Right lobe of liver (tissue), 6 donors: ENCODE results near the gene ALDH7A1. TPM values are rescaled to one million over a fixed set of nuclear protein-coding genes. Genes with fewer than 3 reads are reported as not detected.
"Not testable (repeated sequence)": the region's sequence is repeated elsewhere in the genome, so short reads cannot be mapped to it uniquely, and the experiment has no call there.

Experiments
- ATAC-seq, 4 donors: fragments of 200-7000 bp; cut with Tn5 transposase; one replicate each; pipeline ENCODE4 v1.9.1; 2020; ENCODE audit warnings: mild to moderate bottlenecking in 4 of 4, moderate library complexity in 4 of 4
- DNase-seq, 3 donors: peaks; one replicate each; pipeline ENCODE4 v3.0.0-alpha.2; 2020
- H3K27ac ChIP-seq, 3 donors: fragments of 200-600 bp; one replicate each; pipeline ENCODE4 v1.8.0; 2022
- H3K27me3 ChIP-seq, 2 donors: fragments of 200-600 bp; one replicate each; pipeline ENCODE4 v1.8.0; 2022
- H3K36me3 ChIP-seq, 4 donors: fragments of 200-600 bp; sonication (generic) in 1 of 4; one replicate each; pipeline versions ENCODE4 v1.5.1 to v1.8.0; 2017 to 2022; ENCODE audit warnings: control low read depth in 1 of 4
- H3K4me1 ChIP-seq, 4 donors: fragments of 200-600 bp; sonication (generic) in 1 of 4; one replicate each; pipeline versions ENCODE4 v1.5.1 to v1.8.0; 2017 to 2022; ENCODE audit warnings: control low read depth in 1 of 4
- H3K4me3 ChIP-seq, 3 donors: fragments of 200-600 bp; one replicate each; pipeline ENCODE4 v1.8.0; 2022
- H3K9me3 ChIP-seq, 4 donors: fragments of 200-600 bp; sonication (generic) in 1 of 4; one replicate each; pipeline versions ENCODE4 v1.5.1 to v1.8.0; 2017 to 2022; ENCODE audit warnings: control low read depth in 1 of 4
- POLR2A ChIP-seq: fragments of 450-650 bp; IDR thresholded peaks from one replicate; pipeline ENCODE4 v1.6.1; 2017; ENCODE audit warnings: antibody characterized with exemption, mild to moderate bottlenecking
- WGBS: methylation state at CpG from one replicate; pipeline ENCODE4 v1.1.6; 2018; ENCODE audit warnings: low coverage, low lambda C conversion rate; ENCODE audit not compliant: insufficient coverage; ENCODE audit errors: missing lambda C conversion rate; 5-methylcytosine and 5-hydroxymethylcytosine counted together
- intact Hi-C, 2 donors: fragments of 100-400 bp; cut with DNase I; formaldehyde crosslinking; loops; one replicate each; pipeline versions ENCODE4 v1.11.2 to v1.14.1; 2022
- total RNA-seq, 6 experiments: library from RNA; depleted of rRNA in 2 of 6; stranded (reverse); fragments of >200 nt in 2 of 6; fragmentation: NEBNext Ultra II Directional in 3 of 6; extraction: Animal tissue kit (Norgen Biotek cat#: 25700) in 3 of 6; gene quantifications; one replicate each; pipeline versions ENCODE4 v1.1.0 to v1.2.4, GENCODE V29; 2016 to 2023
- TF ChIP-seq, protein P1 (sequence below), 4 donors: fragments of 200-600 bp in 3 of 4; fragments of 450-650 bp in 1 of 4; IDR thresholded peaks; one replicate each; pipeline versions ENCODE4 v1.5.1 to v1.8.0; 2016 to 2022; ENCODE audit warnings: antibody characterized with exemption in 4 of 4, mild to moderate bottlenecking in 2 of 4
- donor health status: DM: no; HTN: yes; CAD: no.
- donor health status: DM: no; HTN: no; CAD: no.
- donor health status: DM: no; HTN: no; CAD: no.
- donor health status: DM: no; HTN: yes; CAD: no.
- donor health status: DM: no; HTN: yes; CAD: no.

Gene ALDH7A1
- total RNA-seq, 6 experiments from 2014 or later: 23.0 to 142 (median 96.7) TPM

DNA sequence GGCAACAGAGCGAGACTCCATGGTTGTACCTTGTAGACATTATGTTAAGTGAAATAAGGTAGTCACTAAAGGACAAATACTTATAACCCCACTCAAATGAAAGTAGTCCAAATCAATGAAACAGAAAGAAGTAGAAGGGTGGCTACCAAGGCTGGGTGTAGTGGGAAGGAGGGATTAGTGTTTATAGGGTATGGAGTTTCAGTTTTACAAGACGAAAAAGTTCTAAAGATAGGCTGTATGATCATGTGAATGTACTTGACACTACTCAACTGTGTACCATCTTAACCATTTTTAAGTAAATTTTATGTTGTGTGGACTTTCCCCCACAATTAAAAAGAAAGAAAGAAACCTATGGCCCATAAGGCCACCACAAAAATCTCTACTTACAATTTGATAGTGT lies 32.2 kb downstream of the ALDH7A1 start:
- Histone ChIP-seq H3K36me3 (peaks cover 0 to 49% (median 5%) of the 10 kb centered on the region in 4 donors), H3K27me3 (no peaks in the 10 kb centered on the region), H3K27ac (no peak overlapping the region), H3K9me3 (no peaks in the 10 kb centered on the region), H3K4me1 (peaks cover 0 to 6% (median 0%) of the 10 kb centered on the region in 4 donors), H3K4me3 (no peak overlapping the region)
- DNase-seq (no peak), ATAC-seq (no peak)
- TF ChIP-seq POLR2A: no peak
- TF ChIP-seq, protein P1, sequence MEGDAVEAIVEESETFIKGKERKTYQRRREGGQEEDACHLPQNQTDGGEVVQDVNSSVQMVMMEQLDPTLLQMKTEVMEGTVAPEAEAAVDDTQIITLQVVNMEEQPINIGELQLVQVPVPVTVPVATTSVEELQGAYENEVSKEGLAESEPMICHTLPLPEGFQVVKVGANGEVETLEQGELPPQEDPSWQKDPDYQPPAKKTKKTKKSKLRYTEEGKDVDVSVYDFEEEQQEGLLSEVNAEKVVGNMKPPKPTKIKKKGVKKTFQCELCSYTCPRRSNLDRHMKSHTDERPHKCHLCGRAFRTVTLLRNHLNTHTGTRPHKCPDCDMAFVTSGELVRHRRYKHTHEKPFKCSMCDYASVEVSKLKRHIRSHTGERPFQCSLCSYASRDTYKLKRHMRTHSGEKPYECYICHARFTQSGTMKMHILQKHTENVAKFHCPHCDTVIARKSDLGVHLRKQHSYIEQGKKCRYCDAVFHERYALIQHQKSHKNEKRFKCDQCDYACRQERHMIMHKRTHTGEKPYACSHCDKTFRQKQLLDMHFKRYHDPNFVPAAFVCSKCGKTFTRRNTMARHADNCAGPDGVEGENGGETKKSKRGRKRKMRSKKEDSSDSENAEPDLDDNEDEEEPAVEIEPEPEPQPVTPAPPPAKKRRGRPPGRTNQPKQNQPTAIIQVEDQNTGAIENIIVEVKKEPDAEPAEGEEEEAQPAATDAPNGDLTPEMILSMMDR (IDR thresholded peaks at IDR 0.05): no peak
- WGBS: 72% methylated on average over 2 of the region's 2 CpGs
- intact Hi-C loops: no loop called here

DNA sequence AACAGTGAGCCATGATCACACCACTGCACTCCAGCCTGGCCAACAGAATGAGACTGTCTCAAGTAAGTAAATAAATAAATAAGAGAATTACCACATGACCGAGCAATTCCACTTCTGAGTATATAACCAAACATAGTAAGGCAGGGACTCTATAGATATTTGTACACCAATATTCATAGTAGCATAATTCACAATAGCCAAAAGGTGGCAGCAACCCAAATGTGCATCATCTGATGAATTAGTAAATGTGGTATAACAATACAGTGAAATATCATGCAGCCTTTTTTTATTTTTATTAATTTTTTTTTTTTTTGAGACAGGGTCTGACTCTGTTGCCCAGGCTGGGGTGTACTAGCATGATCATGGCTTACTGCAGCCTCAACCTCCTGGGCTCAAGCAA lies 33.1 kb downstream of the ALDH7A1 start:
- Histone ChIP-seq H3K4me3 (no peak overlapping the region), H3K9me3 (no peaks in the 10 kb centered on the region), H3K4me1 (peaks cover 0 to 6% (median 0%) of the 10 kb centered on the region in 4 donors), H3K27ac (no peak overlapping the region), H3K27me3 (no peaks in the 10 kb centered on the region), H3K36me3 (peaks cover 0 to 49% (median 5%) of the 10 kb centered on the region in 4 donors)
- TF ChIP-seq, protein P1 (IDR thresholded peaks at IDR 0.05): no peak
- no peak for TF ChIP-seq POLR2A
- 67% methylated on average over 1 of the region's 1 CpG for WGBS
- DNase-seq (no peak), ATAC-seq (no peak)
- intact Hi-C loops: no loop called here

DNA sequence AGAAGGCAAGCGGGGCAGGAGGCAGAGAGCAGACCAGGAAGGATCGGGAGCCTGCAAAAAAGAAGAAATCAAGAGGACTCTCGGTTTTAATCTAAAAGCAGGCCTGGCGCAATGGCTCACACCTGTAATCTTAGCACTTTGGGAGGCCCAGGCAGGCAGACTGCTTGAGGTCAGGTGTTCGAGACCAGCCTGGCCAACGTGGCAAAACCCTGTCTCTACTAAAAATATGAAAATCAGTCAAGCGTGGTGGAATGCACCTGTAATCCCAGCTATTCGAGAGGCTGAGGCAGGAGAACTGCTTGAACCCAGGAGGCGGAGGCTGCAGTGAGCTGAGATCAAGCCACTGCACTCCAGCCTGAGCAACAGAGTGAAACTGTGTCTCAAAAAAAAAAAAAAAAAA lies 39.9 kb downstream of the ALDH7A1 start:
- H3K9me3 ChIP-seq, H3K4me1 ChIP-seq, H3K27ac ChIP-seq, DNase-seq, intact Hi-C loops, ATAC-seq, H3K27me3 ChIP-seq, H3K4me3 ChIP-seq: not testable (repeated sequence)
- peaks cover 2 to 84% (median 24%) of the 10 kb centered on the region in 4 donors for H3K36me3 ChIP-seq
- WGBS: 89% methylated on average over 5 of the region's 9 CpGs

DNA sequence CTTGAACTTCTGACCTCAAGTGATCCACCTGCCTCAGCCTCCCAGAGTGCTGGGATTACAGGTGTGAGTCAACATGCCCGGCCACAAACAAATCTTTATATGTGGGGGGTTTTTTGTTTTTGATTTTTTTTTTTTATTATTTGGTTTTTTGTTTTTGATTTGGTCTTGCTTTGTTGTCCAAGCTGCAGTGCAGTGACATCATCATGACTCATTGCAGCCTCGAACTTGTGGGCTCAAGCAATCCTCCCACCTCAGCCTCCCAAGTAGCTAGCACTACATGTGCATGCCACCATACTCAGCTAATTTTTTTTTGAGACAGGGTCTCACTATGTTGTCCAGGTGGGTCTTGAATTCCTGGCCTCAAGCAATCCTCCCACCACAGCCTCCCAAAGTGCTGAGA lies 42.4 kb downstream of the ALDH7A1 start:
- no peak overlapping the region for H3K4me3 ChIP-seq
- no peaks in the 10 kb centered on the region for H3K27me3 ChIP-seq
- DNase-seq (no peak), ATAC-seq (no peak)
- 94% methylated on average over 2 of the region's 2 CpGs for WGBS
- no peak overlapping the region for H3K27ac ChIP-seq
- TF ChIP-seq, protein P1 (IDR thresholded peaks at IDR 0.05): no peak
- no peak for TF ChIP-seq POLR2A
- intact Hi-C loops: no loop called here
- H3K9me3 ChIP-seq: no peaks in the 10 kb centered on the region
- H3K4me1 ChIP-seq: no peaks in the 10 kb centered on the region
- peaks cover 4 to 83% (median 30%) of the 10 kb centered on the region in 4 donors for H3K36me3 ChIP-seq

GRCh38 chr5:126544087-126544740 lies 50.8 kb downstream of the ALDH7A1 start:
- H3K4me3 ChIP-seq: no peak overlapping the region
- TF ChIP-seq, protein P1 (IDR thresholded peaks at IDR 0.05): peak; percentile 26 to 51 (median 29)
- no peak for TF ChIP-seq POLR2A
- H3K4me1 ChIP-seq: peaks cover 0 to 23% (median 11%) of the 10 kb centered on the region in 4 donors
- H3K9me3 ChIP-seq: no peaks in the 10 kb centered on the region
- 43% methylated on average over 7 of the region's 12 CpGs for WGBS
- H3K36me3 ChIP-seq: peaks cover 0 to 26% (median 11%) of the 10 kb centered on the region in 4 donors
- DNase-seq (no peak), ATAC-seq (peak; percentile 39 to 70 (median 55))
- H3K27ac ChIP-seq: peak overlapping the region in 2 of 3 donors; percentile 9 to 81
- intact Hi-C loops: loop anchor here in 1 of 2 donors (10.0 kb wide), 1 partner anchor 61 kb away; the partner anchor contains the start of gene PHAX
- H3K27me3 ChIP-seq: no peaks in the 10 kb centered on the region
